Measurements from ENCODE around the gene ADGRF1.

DNA sequence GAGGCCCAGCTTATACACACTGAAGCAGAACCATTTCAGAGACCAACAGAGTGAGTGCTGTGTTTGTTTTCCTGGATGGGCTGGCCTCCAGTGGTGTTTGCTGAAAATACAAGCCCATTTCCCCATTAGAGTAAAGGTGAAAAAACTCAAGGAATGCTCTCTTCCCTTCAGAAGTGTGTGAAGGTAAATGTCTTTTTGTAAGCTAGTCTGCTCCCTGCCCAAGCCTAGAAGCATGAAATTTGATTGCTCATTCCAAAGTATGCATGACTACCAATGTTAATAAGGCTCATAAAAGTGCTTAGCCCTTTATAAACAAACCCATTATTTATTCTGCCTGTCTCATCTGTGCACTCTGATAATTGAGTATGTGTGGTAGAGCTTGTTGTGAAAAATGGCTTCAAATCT lies 59.1 kb downstream of the ADGRF1 start:
- TF ChIP-seq CTCF (IDR thresholded peaks at IDR 0.05; ENCODE audit: extremely low read depth in 1 of 2, insufficient read depth in 1 of 2, low read depth in 1 of 2, low read length in 2 of 2) (no peak), POLR2A (IDR thresholded peaks at IDR 0.05; ENCODE audit: low read depth, low read length) (no peak)
